GM18508 (cell line): Measurements from ENCODE around the gene SELENON.
"Not testable (repeated sequence)": the region's sequence is repeated elsewhere in the genome, so short reads cannot be mapped to it uniquely, and the experiment has no call there.

Source experiments
- ATAC-seq: cut with Tn5 transposase; IDR thresholded peaks from one replicate; pipeline ENCODE4 v1.9.1; 2021; ENCODE audit warnings: moderate number of reproducible peaks; ENCODE audit not compliant: insufficient read depth, unreplicated experiment

Gene SELENON

DNA sequence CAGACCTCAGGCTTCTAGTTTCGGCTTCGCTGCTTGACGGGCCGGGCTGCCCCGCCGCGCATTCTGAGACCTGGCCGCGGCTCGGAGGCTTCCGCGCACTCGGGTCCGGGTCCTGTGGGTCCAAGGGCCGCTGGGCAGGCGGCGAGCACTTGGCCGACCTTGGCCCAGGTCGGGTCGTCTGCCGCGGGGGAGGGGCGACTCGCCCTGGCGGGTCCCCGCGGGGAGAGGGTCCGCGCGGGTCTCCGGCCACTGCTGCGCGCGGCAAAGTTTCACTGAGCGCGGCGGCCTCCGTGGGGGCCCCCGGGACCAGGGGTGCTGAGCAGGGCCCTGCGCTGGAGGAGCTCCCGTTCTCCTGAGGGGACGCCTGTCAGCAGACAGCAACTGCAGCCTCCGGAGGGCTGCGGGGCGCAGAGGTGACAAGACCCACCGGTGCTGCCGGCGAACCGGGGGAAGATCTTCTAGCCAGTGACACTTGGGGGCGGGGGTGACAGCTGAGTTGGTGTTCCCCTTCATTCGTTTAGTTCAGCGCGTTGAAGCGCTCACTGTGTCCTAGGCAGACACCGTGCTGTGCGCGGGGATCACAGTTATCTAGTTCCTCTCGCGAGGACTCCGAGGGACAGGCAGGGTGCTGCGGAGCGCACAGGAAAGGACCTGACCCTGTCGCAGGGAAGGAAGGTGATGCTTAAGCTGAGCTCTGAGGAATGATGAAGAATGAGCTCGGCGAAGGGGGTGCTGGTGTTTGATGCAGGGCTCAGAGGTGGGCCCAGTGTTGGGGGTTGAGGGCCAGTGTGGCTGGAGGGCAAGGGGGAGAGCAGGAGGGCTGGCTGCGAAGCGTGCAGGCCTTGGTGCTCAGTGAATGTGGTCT lies 20.5 kb downstream of the SELENON start:
- ATAC-seq, result peak; percentile 30

DNA sequence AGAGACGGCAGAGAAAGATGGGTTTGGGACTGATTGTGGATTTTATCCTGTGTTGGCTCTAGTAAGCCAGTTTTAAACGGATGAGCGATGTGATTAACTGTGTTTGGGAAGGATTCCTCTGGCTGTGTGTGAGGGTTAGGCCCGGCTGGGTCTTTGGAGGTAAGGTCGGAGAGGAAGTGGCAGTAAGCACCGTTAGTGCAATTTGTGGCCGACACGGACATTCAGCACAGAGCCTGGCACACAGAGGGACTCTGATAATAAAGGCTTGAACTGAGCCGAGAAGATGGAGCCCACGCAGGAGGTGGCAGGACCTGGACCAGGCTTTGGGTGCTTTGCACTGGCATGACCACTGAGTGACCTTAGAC lies 21.1 kb downstream of the SELENON start:
- no peak for ATAC-seq

DNA sequence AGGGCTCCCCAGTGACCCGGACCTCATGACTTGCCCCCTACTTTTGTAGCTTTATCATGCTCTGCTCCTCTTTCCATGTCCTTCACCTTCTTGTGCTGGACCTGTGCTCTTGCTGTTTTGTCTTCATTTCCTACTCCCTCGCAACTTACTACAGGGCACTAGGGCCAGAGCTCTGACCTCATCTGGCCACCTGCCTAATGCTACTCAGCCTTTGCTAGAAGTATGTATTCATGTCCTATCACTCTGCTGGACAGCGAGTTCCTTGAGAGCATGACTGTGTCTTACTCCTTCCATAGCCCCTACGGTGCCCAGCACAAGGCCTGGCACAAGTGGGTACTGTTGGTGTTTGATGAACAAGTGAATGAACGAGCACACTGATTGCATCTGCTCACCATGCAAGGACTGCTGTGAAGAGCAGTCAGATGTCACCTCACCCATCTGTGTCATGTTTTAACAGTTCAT lies 21.7 kb downstream of the SELENON start:
- ATAC-seq, result no peak

DNA sequence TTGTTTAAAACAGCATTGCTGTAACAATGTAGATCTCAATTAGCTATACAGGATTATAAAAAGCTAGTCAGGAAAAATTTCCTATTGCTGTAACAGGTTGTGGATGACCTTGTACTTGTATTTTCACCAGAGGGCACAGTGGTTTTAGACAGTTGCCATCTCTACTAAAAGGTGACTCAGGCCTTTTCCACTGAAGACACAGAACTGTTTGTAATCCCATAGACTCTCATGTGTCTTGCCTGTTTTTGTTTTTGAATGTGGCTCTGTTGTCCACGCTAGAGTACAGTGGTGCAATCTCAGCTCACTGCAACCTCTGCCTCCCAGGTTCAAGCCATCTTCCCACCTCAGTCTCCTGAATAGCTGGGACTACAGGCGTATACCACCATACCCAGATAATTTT lies 25.6 kb downstream of the SELENON start:
- ATAC-seq, result no peak

DNA sequence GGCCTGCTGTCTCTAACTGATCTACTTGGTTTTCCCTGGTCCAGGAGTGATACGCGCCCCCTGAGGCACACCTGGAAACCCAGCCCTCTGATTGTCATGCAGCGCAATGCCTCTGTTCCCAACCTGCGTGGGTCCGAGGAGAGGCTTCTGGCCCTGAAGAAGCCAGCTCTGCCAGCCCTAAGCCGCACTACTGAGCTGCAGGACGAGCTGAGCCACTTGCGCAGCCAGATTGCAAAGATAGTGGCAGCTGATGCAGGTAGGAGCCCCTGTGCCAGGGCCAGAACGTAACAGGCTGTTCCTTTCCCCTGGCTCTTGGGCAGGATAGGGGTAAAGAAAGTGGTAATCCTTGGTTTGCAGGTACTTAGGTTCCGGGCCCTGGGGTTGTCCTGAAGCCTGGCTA lies 26.6 kb downstream of the SELENON start:
- ATAC-seq, result no peak

DNA sequence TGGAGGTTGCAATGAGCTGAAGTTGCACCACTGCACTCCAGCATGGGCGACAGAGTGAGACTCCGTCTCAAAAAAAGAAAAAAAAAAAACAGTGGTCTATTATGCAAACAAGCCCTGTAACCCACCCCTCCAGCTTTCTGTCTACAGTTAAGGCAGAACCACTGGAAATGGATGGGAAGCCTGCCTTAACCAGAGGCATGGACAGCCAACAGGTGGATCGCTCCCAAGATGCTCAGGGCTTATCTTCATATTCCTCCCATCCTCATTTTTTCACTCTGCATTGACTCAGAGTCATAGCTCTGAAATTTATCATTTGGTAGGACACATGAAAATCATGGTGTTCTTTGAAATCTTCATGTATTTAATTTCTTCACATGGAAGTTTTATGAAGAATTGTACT lies 28.5 kb downstream of the SELENON start:
- ATAC-seq, result no peak

DNA sequence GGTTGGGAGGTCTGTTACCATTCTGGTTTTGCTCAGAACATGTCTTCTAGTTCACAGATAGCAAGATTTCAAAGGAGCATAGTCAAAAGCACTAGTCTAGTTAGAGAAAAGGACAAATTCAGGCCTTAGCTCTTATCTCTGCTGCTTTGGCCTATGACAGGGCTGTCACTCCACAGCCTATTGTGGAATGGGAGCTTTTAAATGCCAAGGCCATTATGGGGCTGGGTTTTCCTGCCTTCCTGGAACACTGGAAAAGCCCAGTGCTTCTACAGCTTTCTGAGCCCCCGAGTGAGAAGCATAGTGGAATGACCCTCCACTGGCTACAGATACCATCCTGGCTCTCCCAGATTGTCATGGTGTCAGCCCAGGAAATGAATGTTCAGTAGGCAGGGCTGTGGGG lies 29.1 kb downstream of the SELENON start:
- no peak for ATAC-seq

DNA sequence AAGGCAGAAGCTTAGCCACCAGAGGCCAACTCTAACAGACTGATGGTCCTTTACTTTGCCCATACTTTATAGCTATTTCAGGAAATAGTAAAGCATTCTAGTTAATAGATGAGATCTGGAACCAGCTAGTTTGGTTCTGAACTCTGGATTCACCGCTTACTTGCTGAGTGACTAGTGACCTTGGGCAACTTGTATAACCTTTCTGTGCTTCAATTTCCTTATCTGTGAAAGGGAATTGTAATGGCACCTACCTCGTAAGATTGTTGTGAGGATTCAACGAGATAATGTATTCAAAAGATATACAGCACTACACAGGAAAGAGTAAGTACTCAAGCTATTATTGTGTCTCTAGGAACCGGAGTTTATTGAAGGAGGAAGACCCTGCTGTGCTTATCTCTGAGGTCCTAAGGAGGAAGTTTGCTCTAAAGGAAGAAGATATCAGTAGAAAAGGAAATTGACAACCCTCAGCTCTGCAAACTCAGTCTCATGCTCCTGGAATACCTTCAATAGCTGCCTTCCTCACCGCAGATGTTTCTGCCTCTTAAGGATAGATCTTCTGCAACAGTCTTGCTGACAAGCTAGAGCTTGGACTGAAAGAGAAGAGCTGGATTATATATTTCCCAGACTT lies 31.7 kb downstream of the SELENON start:
- ATAC-seq, result no peak

DNA sequence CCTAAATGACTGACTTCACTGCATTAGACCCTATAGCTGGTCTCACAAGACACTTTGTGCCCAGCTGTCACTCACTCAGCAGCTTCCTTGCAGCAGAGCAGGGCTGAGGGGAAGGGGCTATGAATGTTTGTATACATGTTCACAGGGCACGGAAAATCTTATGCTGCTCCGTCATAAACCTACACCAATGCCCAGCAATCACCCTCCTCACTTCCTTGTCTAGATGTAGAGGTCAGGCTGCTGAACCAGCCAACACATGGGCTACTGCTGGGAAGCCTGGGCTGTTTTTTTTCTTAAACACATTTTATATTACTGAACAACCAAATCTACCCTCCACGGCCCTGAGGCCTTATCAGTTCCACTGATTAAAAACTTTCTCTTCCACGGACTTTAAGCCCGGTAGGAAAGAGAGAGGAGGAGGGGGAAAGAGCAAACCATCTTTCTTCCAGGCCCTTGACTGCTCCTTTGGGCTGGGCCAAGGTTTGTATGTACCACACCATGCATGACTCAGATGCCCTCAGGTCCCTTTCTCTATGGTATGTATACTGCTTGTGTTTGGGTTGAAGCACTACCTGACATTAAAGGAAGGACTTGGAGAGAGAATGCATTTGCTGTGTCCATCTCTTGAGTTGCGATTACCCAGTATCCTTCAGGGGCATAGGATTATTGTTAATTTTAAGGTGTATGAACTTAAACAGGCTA lies 32.5 kb downstream of the SELENON start:
- ATAC-seq, result no peak

DNA sequence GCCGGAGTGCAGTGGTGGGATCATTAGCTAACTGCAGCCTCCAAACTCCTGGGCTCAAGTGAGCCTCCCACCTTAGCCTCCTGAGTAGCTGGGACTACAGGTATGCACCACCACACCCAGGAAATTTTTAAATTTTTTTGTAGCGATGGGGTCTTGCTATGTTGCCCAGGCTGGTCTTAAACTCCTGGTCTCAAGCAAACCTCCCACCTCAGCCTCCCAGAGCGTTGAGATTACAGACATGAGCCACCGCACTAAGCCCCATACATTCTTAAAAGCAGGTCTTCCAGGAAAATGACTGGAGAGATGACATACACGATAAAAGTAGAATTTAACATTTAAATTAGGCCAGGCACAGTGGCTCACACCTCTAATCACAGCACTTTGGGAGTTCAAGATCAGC lies 33.2 kb downstream of the SELENON start:
- no peak for ATAC-seq

DNA sequence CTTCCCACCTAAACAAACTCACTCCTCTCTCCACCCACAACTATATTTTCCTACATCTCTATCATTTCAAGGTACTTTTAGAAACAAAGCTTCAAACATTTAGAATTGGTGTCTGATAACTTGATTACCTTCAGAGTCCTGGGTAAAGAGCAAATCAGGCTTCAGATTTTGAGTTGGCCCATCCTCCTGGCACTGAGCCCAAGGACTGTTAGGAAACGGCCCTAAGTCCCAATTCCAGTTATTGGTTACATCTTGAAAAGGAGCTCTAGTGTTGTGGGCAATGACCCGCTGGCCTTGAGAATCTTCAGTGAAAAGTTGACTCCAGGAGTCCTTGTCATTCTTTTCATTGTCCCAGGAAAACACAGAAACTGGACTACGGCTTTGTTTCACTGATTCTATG lies 34.9 kb downstream of the SELENON start:
- no peak for ATAC-seq

DNA sequence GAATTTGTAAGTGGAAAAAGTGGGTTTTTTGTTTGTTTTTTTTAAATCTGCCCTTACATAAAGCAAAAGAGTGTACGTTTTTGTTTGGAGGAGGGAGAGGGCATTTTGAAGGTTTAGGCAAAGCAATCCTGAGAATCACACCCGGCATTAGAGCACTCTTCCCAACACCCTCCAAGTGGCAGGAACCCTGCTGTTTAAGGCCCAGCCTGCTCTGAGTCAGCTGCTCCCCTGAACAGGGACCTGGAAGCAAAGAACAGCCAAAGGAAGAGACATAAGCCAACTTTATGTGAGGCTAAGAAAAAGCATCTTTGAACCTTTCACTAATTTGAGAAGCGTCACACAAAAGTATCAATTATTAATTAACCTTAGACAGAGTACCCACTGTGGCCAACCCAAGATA lies 36.7 kb downstream of the SELENON start:
- ATAC-seq, result no peak

DNA sequence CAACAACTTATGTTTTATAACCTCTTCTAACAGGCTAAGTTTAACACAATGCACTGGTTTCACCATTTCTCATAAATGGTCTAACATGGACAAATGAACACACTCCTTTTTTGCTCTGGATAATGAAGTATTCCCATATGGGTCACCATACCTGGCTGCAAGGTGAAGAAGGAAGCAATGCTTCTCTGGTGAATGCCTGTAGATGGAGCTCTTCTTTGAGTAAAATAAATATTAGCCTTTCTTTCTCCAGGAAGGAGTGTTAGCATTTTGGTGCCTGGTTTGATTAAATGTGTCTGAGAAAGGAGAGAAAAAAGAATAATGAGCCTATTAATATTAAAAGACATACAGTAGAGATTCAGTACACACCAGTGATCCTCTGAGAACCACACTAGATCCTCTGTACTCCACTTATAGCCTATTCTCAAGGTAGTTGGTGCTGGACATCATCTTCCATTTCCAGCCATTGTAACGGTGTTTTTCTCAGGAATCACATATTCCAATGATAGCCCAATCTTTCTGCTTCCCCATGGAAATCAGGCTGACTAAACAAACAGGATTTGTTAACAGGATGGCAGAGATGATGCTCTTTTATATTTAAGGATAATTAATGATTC lies 37.4 kb downstream of the SELENON start:
- no peak for ATAC-seq

DNA sequence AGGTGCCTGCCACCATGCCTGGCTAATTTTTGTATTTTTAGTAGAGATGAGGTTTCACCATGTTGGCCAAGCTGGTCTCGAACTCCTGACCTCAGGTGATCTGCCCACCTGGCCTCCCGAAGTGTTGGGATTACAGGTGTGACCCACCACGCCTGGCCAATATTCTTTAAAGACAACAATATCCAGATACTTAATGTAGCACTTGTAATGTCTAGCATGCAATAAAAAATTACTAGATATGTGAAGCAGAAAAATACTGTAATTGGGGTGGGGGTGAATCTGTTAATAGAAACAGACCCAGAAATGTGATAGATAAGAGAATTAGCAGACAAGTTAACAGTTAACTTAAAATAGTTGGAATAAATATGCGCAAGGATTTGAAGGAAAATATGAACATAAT lies 39.8 kb downstream of the SELENON start:
- ATAC-seq, result not testable (repeated sequence)

DNA sequence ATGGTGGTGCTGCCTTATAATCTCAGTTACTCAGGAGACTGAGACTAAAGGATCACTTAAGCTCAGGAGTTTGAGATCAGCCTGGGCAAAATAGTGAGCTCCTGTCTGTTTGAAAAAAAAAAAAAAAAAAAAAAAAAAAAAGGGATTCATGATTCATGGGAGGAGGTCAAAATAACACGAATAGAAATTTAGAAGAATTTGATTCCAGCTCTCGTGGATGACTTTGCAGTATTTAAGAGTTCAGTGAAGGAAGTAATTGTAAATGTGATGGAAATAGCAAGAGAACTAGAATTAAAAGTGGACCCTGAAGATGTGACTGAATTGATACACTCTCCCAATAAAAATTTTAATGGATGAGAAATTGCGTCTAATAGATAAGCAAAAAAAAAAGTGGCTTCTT lies 43.5 kb downstream of the SELENON start:
- no peak for ATAC-seq

DNA sequence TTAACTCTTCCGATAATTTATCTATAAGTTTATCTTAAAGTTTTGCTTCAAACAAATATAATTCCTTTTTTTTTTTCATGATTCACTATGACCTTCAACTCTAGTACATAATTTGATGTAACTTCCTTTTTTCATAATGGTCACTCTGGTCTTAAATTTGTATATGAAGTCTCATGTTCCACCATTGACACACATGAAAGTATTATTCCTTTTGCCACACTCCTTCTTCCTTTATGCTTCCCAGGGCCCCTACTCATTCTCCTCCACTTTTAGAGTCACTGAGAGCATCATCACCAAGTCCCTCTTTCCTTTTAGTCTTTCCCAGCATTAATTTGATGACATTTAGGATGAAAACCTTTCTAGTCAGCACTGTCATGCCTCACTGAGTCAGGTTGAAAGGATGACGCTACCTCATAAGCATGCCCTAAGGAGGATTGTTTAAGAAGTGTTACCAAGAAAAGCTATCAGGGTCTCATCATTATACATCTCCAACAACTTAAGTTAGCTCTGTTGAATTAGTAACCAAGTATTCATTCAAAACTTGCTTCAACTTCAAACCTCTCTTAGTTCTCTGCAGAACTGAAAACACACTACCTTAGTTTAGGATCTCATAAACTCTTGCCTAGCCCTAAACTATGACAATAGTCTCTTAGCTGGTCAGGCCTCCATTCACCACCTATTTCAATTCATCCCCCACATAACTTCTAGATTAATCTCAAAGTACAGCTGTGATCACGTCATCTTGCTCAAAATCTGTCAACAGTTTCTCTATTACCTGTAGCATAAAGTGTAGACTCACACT lies 44.7 kb downstream of the SELENON start:
- no peak for ATAC-seq

DNA sequence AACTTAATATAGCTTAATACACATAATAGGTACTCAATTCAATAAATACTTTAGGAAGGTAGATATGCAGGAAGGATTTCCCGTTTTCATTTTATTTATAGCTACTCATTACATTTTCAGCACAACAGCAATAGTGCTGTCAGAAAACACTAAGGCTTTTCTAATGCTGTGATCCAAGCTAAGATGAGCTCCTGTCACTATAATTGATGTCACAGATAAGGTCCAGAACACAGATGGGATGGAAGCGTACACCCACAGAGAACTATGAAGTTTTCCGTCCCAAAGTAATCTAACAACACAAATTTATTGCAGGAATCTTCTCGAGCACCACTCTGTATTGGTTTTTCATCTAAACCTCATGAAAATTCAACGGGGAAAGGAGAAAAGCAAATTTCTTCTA lies 45.7 kb downstream of the SELENON start:
- no peak for ATAC-seq

DNA sequence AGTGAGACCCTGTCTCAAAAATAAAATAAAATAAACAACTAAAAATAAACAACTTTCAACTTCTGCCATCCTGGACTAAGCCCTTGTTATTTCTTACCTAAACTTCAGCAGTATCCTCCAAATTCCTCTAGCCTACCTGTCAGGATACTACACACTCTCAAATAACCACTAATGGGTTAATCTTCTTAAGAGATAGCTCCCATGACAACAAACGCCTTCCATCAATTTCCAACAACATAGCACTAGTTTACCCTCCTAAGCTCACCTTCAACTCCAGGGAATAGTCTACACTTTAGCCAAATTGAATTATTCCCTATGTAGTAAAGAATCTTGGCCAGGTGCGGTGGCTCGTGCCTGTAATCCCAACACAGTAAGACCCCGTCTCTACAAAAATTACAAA lies 47.9 kb downstream of the SELENON start:
- no peak for ATAC-seq

DNA sequence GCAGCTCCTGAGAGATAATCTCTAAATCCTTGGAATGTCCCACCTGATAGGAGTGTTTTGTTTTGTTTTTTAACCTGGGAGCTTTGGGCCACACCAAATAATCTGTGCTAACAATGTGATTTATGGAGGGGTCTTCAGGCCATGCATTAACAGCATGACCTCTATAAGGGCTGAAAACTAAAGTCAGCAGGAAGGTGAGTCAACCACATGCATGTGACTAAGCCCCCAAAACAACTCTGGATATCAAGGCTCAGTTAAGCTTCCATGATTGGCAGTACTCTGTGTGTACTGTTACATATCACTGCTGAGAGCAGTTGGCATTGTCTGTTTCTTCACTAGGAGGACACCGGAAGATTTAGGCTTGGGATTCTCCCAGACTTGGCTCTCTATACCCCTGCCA lies 48.5 kb downstream of the SELENON start:
- ATAC-seq, result no peak

DNA sequence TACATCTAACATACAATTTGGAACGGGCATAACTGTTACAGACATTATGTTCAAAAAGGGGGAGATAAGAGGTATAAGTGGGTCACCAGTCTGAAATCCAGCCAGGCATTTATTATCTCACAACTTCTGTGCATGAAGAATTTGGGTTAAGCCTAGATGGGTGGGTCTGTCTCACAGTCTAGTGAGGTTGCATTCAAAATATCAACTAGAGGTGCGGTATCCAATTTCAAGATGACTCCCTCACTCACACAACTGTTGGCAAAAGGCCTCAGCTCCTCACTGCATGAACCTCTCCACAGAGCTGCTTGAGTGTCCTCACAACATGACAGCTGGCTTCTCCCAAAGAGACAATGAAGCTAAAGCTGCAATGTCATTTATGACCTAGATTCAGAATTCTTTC lies 54.6 kb downstream of the SELENON start:
- ATAC-seq, result no peak
